HG03108 (cell line): ENCODE results near the gene SPOCK2.

Source experiments
- ATAC-seq: cut with Tn5 transposase; IDR thresholded peaks from one replicate; pipeline ENCODE4 v1.9.1; 2021; ENCODE audit warnings: moderate library complexity; ENCODE audit not compliant: unreplicated experiment

SPOCK2 gene

DNA sequence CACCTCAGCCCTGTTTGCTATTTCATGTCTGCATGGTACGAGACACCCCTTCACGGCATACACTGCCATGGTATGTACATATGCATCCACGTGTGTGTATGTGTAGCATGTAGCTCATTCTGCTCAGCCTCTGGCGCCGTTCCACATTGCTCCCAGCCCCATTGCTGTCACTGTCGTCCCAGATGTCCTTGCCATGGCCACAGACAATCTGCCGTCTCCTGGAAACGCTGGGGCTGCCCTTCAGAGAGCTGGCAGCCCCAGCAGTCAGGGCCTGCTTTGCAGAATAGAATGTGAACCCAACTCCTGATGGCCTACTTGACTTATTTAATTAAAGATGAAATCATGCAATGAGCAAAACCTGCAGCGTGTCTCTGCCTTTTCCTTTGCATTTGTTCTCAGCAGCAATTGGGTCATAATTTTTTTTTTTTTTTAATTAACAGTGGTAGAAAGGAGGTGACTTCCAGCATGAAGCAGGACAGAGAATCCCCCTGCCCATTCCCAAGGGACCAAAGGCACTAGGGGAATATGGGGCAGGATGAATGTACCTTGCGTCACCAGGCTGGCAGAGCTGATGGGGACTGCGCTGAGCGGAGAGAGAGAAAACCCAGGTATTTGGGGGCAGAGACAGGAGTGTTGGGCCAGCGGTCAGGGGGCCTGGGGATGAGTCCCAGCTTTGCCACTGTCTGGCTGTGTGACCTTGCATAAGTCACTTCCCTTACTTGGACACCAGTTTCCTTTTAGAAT, 75.0 kb downstream of the SPOCK2 start:
- no peak for ATAC-seq

DNA sequence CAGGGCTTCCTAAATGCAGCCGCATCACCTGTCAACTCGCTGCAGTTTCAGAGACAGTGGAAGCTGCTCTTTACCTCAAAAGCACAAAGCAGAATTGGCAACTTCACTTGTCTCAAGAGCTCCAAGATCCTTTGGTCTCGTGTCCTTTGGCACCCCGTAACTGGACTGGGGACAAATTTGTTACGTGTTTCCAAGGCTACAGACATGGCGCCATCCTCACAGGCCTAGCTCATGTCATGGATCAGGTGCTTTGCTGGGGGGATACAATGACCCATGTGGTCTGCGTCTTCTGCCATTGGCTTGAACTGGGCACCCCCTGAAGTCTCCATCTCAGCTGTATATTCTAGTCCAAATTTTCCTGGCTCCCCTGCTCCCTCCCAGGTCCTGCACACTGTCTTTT, 75.6 kb downstream of the SPOCK2 start:
- no peak for ATAC-seq

DNA sequence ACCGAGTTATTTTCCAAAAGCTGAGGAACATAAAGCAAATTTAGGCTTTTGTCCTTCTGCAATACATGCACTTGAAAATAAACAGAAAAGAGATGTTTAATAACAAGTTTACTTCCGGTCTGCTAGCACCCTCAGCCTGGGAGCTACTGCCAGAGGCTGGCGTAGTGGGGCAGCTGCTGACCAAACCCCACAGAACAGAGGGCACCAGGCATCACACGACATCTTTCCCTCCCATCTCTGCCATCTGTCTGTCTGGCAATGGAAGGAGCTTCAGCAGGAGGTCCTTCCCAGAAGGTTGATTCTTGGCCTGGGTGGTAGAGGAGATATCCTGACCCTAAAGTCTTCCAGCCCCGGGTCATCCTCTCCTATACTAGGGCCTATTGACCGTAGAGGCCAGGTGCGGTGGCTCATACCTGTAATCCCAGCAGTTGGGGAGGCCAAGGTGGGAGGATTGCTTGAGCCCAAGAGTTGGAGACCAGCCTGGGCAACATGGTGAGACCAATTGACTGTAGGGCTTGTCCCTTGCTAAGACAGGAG, 76.3 kb downstream of the SPOCK2 start:
- ATAC-seq: no peak

DNA sequence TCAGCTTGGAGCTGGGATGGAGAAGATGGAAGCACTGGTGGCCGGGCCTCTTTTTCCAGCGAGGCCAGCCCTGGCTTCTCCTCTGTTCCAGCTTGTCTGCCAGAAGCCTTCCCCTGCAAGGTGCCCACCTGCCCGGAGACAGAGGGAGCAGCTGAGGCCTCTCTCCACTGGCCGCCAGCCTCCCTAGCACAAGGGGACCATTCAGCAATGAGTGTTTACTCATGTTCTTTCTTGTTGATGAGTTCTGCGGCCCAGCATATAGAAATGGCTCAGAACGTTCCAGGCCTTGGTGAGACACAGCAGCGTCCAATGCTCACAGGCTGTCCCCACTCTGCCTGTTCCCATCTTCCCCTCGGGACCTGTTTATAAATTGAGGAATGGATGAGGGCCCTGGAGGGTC, 76.9 kb downstream of the SPOCK2 start:
- ATAC-seq: no peak

DNA sequence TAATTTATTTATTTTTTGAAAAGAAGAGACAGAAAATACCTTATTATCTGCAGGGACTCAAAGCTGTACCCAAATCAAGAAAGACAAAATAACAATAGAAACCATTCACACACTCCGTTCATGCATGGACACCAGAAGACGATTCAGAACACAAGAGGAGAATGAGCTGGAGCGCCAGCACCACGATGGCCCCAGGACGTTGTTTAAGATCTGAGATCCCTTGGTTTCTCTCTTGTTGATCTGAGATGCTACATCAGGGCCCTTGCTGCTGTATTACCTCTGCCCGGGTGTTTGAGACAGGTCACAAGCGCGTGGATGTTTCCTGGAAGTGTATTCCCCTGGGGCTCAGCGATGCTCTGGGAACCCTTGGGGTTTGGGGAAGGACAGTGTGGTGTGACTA, 77.3 kb downstream of the SPOCK2 start:
- ATAC-seq: no peak

DNA sequence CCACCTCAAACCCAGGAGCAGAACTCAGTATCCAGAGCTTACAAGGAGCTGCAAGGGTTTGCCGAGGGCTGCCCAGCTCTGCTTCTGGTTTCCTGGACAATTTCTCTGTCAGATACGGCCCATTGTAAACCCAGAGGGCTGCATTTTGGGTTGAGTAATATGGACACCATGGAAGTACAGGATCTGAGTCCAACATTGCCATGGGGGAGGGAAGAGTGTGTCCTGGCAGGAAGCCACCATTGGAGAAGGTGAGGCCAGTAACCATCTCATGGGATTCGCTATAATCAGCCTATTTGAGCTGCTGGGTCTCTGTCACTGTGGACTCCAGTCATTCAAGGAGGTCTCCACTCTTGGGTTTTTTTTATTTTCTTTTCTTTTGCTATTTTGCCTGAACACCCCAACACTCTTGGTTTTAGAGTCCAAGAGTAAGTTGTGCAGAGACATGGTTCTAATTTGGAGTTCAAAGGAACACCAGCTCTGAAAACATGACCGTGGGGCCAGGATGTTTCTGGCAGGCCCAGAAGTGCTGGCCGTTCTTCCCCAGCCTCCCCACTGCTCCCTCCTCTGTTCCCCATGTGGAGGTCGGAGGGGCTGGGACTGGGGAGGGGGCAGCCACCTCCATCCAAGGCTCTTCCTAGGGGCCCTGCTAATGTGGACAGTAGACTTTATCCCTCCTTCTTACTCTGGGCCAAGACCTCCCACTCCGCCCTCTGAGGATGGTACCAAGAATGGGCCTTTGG, 77.9 kb downstream of the SPOCK2 start:
- ATAC-seq: no peak

DNA sequence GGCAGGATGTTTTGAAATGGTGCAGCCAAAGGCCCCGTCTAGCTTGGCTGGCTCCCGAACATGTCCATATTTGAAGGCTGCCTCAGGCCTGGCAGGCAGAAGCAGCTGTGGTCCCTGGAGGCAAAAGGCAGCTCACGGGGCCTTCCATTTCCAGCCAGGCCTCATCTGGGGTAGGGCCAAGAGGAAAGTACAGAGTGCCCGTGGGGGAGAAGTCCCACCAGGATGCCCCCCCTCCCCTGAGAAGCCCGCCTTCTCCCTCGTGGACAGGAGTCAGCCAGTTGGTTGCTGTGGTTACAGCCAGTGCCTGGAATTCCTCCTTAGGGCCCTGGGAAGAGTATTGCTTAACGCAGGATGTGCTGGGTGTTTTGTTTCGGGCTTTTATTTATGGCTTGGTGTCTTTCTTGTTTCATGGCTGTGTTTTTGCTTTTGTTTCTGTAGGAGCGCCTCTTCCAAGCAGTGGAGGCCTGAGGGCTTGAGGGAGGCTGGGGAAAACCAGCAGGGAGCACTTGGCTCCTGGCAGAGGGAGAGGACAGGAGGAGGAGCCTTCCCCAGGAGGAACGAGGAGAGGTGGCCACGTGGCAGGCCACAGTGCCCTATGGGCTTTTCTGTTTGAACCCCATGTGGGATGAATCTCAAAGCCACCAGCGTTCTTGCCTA, 78.8 kb downstream of the SPOCK2 start:
- no peak for ATAC-seq

DNA sequence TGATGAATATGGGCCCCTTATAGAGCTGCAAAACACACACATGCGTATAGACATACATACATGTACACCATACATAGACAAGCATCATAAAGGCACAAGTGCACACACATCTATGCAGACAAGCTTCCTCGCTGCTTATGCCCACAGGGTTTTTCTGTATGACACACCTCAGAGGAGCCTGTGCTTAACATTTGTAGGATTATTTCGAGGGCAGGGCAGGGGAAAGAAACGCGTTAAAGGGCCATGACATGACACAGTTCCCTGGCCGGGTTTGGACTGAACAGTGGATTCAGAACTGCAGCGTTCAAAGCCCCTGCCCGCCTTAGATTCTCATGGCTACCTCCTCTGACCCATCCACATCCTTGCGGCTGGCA, 79.3 kb downstream of the SPOCK2 start:
- ATAC-seq: no peak
